Measurements from ENCODE around the gene RGS3. TPM values are rescaled to one million over a fixed set of nuclear protein-coding genes. Genes with fewer than 3 reads are reported as not detected.

RGS3 gene
- total and polyA plus RNA-seq, 11 donors, result 93.4 to 214 (median 134) TPM

DNA sequence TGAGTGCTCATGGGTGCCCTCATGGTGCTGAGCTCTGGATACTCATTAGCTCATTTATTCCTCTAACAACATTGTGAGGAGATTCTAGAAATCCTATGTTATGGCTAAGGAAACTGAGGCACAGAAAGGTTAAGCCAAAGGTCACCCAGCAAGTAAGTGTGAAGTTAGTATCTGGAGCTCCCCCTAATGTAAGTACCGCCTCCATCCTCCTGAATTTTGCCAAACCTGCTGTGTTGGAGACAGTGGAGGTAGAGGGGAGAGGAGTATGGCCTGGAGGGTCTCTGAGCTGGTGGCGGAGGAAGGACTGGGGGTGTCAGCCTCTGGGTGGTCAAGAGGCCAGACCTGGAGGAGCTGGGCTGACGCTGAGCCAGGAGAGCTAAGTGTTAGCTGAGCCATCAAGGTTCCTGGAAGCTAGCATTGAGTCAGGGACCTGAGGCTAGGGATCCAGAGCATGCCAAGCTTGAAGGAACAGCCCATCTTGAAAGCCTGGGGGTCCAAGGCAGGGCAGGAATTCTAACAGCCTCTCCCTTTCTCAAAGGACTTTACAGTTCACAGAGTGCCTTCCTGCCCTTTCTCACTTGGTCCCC lies 114.8 kb downstream of the RGS3 start:
- peaks cover 19 to 98% (median 80%) of the 10 kb centered on the region in 12 donors for H3K4me1 ChIP-seq
- DNase-seq (peak in 2 of 5 donors; percentile 26 to 54), ATAC-seq (no peak)
- peak overlapping the region in 11 of 12 donors; percentile 78 to 99 (median 85) for H3K27ac ChIP-seq
- TF ChIP-seq POLR2A (IDR thresholded peaks at IDR 0.05), result no peak
- TF ChIP-seq, protein P1, sequence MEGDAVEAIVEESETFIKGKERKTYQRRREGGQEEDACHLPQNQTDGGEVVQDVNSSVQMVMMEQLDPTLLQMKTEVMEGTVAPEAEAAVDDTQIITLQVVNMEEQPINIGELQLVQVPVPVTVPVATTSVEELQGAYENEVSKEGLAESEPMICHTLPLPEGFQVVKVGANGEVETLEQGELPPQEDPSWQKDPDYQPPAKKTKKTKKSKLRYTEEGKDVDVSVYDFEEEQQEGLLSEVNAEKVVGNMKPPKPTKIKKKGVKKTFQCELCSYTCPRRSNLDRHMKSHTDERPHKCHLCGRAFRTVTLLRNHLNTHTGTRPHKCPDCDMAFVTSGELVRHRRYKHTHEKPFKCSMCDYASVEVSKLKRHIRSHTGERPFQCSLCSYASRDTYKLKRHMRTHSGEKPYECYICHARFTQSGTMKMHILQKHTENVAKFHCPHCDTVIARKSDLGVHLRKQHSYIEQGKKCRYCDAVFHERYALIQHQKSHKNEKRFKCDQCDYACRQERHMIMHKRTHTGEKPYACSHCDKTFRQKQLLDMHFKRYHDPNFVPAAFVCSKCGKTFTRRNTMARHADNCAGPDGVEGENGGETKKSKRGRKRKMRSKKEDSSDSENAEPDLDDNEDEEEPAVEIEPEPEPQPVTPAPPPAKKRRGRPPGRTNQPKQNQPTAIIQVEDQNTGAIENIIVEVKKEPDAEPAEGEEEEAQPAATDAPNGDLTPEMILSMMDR (IDR thresholded peaks at IDR 0.05), result no peak
- H3K27me3 ChIP-seq, result no peaks in the 10 kb centered on the region
- H3K9me3 ChIP-seq, result no peaks in the 10 kb centered on the region
- 85 to 97% (median 94%) methylated on average over 3 of the region's 3 CpGs for WGBS, 4 donors
- H3K36me3 ChIP-seq, result peaks cover 0 to 10% (median 3%) of the 10 kb centered on the region in 9 donors
- H3K4me3 ChIP-seq, result no peak overlapping the region
- intact Hi-C loops (cut with DNase I), result loop anchor here in 2 of 10 donors (5.0 to 10.0 kb wide), 2 partner anchors 36 to 54 kb away; no protein-coding TSS in a partner anchor

DNA sequence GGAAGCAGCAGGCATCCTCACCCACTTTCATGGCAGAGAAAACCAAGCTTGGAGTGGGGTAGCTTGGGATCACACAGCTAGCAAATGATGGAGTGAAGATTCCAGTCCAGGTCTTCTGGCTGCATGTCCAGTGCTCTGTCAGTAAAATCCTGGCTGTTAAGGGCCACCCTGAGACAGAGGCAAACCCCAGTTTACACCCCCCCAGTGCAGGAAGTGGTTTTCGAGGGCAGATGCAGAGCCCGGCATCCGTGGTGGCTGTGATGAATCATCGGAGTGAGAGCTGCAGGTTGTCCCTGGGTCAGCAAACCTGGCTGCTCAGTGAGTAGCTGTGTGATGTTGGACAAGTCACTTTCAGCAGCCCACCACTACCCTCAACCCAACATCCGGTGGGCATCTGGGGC lies 115.4 kb downstream of the RGS3 start:
- DNase-seq, result peak in 2 of 5 donors; percentile 77 to 80

DNA sequence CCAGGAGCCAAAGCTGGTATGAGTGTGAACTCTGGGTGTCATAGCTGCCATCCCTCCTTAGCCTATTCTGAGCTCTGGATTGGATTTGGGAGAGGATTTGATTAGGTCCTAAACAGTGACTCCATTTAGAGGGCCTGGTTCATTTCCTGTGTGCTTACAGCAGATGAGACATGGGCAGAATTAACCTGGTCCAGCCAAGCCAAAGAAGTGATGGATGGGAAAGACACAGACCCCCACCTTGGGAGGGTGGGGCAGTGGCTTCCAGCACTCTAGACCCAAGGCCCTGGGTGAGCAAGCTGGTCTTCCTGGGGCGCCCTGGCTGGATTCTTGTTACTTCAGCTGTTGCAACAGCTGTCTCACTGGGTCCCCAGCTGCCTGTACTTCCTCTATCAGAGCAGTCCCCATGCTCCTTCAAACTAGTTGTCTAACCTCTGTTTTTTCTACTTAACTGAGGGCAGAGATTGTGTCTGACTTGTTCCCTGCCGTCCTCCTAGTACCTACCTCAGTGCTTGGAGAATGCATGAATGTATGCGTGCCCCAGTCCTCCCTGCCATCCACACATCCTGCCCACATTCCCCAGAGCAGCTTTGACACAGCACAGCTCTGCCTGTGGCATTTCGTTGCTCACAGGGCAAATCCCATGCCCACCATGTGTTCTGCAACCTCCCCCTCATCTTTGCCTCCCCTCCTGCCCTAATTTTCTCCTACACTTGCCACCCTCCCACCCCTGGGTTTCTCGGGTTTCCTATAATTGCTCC lies 115.9 kb downstream of the RGS3 start:
- Histone ChIP-seq H3K27me3 (no peaks in the 10 kb centered on the region), H3K4me1 (peaks cover 19 to 89% (median 71%) of the 10 kb centered on the region in 12 donors), H3K9me3 (no peaks in the 10 kb centered on the region), H3K4me3 (peak overlapping the region in 1 of 12 donors; percentile 50), H3K36me3 (peaks cover 0 to 21% (median 14%) of the 10 kb centered on the region in 9 donors), H3K27ac (peak overlapping the region; percentile 58 to 99 (median 84))
- 40 to 65% (median 47%) methylated on average over 5 of the region's 5 CpGs for WGBS, 4 donors
- DNase-seq, result peak in 4 of 5 donors; percentile 63 to 79 (median 72)
- intact Hi-C loops (cut with DNase I), result loop anchor here in 7 of 10 donors (5.0 to 10.0 kb wide), 6 partner anchors 37 to 305 kb away; partner anchors contain the start of genes CDC26 (in 2 of the 7) and PRPF4 (in 2 of the 7)
- no peak for TF ChIP-seq POLR2A (IDR thresholded peaks at IDR 0.05)
- TF ChIP-seq, protein P1 (IDR thresholded peaks at IDR 0.05), result no peak
- peak; percentile 7 to 41 (median 22) for ATAC-seq

More for the DNA sequence above, 115.4 kb downstream of the RGS3 start:
- intact Hi-C loops (cut with DNase I), result loop anchor here in 2 of 10 donors (5.0 to 10.0 kb wide), 2 partner anchors 37 to 54 kb away; no protein-coding TSS in a partner anchor
- 26 to 51% (median 37%) methylated on average over 2 to 5 of the region's 5 CpGs for WGBS, 4 donors
- H3K9me3 ChIP-seq, result no peaks in the 10 kb centered on the region
- TF ChIP-seq POLR2A (IDR thresholded peaks at IDR 0.05), result no peak
- TF ChIP-seq, protein P1 (IDR thresholded peaks at IDR 0.05), result no peak
- H3K4me3 ChIP-seq, result no peak overlapping the region
- H3K4me1 ChIP-seq, result peaks cover 19 to 95% (median 74%) of the 10 kb centered on the region in 12 donors
- H3K36me3 ChIP-seq, result peaks cover 0 to 15% (median 8%) of the 10 kb centered on the region in 9 donors
- ATAC-seq, result peak in 2 of 4 donors; percentile 5 to 11
- H3K27ac ChIP-seq, result peak overlapping the region in 11 of 12 donors; percentile 78 to 99 (median 85)
- no peaks in the 10 kb centered on the region for H3K27me3 ChIP-seq
